ENCODE results near the gene STXBP5L. TPM values are rescaled to one million over a fixed set of nuclear protein-coding genes. Genes with fewer than 3 reads are reported as not detected.

Gene STXBP5L
- total RNA-seq, 1 experiment from 2014 or later, result 5.9 TPM

GRCh38 chr3:121223116-121223515, 315.1 kb downstream of the STXBP5L start:
- Mint-ChIP-seq H3K4me1 (no peaks in the 10 kb centered on the region), H3K36me3 (no peaks in the 10 kb centered on the region), H3K9me3 (no peaks in the 10 kb centered on the region), H3K27me3 (ENCODE audit: low read depth) (no peaks in the 10 kb centered on the region), H3K27ac (no peak overlapping the region), H3K4me3 (no peak overlapping the region)
- DNase-seq (ENCODE audit: low spot score) (no peak), ATAC-seq (no peak)
- TF ChIP-seq TP53 (CRISPR knock-in tag; IDR thresholded peaks at IDR 0.05) (no peak), SOX15 (CRISPR knock-in tag; IDR thresholded peaks at IDR 0.05) (no peak), NFATC4 (CRISPR knock-in tag; IDR thresholded peaks at IDR 0.05) (no peak), TEAD1 (CRISPR knock-in tag; IDR thresholded peaks at IDR 0.05) (no peak), AR (CRISPR knock-in tag; IDR thresholded peaks at IDR 0.05) (no peak), ERG (CRISPR knock-in tag; IDR thresholded peaks at IDR 0.05) (no peak), ZNF396 (CRISPR knock-in tag; IDR thresholded peaks at IDR 0.05; ENCODE audit: borderline replicate concordance) (no peak), IRF2 (CRISPR knock-in tag; IDR thresholded peaks at IDR 0.05; ENCODE audit: borderline replicate concordance, low read depth) (no peak), ESRRA (CRISPR knock-in tag; IDR thresholded peaks at IDR 0.05; ENCODE audit: borderline replicate concordance) (no peak), ZNF121 (CRISPR knock-in tag; IDR thresholded peaks at IDR 0.05) (no peak), PREB (CRISPR knock-in tag; IDR thresholded peaks at IDR 0.05; ENCODE audit: borderline replicate concordance) (no peak)
- TF ChIP-seq, protein P1, sequence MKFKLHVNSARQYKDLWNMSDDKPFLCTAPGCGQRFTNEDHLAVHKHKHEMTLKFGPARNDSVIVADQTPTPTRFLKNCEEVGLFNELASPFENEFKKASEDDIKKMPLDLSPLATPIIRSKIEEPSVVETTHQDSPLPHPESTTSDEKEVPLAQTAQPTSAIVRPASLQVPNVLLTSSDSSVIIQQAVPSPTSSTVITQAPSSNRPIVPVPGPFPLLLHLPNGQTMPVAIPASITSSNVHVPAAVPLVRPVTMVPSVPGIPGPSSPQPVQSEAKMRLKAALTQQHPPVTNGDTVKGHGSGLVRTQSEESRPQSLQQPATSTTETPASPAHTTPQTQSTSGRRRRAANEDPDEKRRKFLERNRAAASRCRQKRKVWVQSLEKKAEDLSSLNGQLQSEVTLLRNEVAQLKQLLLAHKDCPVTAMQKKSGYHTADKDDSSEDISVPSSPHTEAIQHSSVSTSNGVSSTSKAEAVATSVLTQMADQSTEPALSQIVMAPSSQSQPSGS (CRISPR knock-in tag; IDR thresholded peaks at IDR 0.05; ENCODE audit: borderline replicate concordance, low read depth), result no peak
- TF ChIP-seq, protein P2, sequence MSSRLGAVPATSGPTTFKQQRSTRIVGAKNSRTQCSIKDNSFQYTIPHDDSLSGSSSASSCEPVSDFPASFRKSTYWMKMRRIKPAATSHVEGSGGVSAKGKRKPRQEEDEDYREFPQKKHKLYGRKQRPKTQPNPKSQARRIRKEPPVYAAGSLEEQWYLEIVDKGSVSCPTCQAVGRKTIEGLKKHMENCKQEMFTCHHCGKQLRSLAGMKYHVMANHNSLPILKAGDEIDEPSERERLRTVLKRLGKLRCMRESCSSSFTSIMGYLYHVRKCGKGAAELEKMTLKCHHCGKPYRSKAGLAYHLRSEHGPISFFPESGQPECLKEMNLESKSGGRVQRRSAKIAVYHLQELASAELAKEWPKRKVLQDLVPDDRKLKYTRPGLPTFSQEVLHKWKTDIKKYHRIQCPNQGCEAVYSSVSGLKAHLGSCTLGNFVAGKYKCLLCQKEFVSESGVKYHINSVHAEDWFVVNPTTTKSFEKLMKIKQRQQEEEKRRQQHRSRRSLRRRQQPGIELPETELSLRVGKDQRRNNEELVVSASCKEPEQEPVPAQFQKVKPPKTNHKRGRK (CRISPR knock-in tag; IDR thresholded peaks at IDR 0.05; ENCODE audit: borderline replicate concordance), result no peak
- TF ChIP-seq, protein P3, sequence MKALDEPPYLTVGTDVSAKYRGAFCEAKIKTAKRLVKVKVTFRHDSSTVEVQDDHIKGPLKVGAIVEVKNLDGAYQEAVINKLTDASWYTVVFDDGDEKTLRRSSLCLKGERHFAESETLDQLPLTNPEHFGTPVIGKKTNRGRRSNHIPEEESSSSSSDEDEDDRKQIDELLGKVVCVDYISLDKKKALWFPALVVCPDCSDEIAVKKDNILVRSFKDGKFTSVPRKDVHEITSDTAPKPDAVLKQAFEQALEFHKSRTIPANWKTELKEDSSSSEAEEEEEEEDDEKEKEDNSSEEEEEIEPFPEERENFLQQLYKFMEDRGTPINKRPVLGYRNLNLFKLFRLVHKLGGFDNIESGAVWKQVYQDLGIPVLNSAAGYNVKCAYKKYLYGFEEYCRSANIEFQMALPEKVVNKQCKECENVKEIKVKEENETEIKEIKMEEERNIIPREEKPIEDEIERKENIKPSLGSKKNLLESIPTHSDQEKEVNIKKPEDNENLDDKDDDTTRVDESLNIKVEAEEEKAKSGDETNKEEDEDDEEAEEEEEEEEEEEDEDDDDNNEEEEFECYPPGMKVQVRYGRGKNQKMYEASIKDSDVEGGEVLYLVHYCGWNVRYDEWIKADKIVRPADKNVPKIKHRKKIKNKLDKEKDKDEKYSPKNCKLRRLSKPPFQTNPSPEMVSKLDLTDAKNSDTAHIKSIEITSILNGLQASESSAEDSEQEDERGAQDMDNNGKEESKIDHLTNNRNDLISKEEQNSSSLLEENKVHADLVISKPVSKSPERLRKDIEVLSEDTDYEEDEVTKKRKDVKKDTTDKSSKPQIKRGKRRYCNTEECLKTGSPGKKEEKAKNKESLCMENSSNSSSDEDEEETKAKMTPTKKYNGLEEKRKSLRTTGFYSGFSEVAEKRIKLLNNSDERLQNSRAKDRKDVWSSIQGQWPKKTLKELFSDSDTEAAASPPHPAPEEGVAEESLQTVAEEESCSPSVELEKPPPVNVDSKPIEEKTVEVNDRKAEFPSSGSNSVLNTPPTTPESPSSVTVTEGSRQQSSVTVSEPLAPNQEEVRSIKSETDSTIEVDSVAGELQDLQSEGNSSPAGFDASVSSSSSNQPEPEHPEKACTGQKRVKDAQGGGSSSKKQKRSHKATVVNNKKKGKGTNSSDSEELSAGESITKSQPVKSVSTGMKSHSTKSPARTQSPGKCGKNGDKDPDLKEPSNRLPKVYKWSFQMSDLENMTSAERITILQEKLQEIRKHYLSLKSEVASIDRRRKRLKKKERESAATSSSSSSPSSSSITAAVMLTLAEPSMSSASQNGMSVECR (CRISPR knock-in tag; IDR thresholded peaks at IDR 0.05; ENCODE audit: borderline replicate concordance), result no peak
- ChIA-PET POLR2A (no interaction called here), CTCF (no interaction called here)

Data from WTC11 (cell line).